ENCODE data around the gene MAP6. TPM values are rescaled to one million over a fixed set of nuclear protein-coding genes. Genes with fewer than 3 reads are reported as not detected.

MAP6 gene
- total RNA-seq, 1 donor from 2014 or later = 10.8 TPM

DNA sequence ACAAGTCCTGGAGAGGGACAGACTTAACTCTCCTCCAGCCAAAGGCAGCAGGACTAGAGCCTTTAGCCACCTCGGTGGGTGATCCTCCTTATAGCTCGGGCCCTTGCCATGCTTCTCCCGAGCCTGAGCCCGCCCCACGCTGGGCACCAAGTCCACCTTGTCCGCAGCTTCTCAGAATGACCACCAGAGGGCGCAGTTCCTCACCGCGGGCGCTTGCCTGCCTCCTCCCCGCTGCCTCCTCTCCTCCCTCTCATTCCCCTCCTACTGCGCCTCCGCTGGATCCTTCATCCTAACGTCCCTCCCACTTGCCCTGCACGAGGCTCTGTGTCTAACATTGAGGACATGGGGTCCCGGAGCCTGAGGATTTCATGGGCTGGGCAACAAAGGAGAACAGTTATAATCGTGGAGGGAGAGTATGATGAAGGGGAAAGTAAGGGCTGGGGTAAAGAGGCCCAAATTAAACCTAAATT lies 37.5 kb upstream of the MAP6 start:
- Histone ChIP-seq H3K27ac (no peak overlapping the region), H3K9me3 (no peaks in the 10 kb centered on the region), H3K4me3 (no peak overlapping the region), H3K27me3 (ENCODE audit: low read depth) (no peaks in the 10 kb centered on the region), H3K36me3 (no peaks in the 10 kb centered on the region), H3K4me1 (no peaks in the 10 kb centered on the region)
- intact Hi-C loops (cut with DNase I) = no loop called here
- ATAC-seq = peak; percentile 95 to 97
- DNase-seq = peak; percentile 84
- TF ChIP-seq, protein P1, sequence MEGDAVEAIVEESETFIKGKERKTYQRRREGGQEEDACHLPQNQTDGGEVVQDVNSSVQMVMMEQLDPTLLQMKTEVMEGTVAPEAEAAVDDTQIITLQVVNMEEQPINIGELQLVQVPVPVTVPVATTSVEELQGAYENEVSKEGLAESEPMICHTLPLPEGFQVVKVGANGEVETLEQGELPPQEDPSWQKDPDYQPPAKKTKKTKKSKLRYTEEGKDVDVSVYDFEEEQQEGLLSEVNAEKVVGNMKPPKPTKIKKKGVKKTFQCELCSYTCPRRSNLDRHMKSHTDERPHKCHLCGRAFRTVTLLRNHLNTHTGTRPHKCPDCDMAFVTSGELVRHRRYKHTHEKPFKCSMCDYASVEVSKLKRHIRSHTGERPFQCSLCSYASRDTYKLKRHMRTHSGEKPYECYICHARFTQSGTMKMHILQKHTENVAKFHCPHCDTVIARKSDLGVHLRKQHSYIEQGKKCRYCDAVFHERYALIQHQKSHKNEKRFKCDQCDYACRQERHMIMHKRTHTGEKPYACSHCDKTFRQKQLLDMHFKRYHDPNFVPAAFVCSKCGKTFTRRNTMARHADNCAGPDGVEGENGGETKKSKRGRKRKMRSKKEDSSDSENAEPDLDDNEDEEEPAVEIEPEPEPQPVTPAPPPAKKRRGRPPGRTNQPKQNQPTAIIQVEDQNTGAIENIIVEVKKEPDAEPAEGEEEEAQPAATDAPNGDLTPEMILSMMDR (IDR thresholded peaks at IDR 0.05) = peak; percentile 98

DNA sequence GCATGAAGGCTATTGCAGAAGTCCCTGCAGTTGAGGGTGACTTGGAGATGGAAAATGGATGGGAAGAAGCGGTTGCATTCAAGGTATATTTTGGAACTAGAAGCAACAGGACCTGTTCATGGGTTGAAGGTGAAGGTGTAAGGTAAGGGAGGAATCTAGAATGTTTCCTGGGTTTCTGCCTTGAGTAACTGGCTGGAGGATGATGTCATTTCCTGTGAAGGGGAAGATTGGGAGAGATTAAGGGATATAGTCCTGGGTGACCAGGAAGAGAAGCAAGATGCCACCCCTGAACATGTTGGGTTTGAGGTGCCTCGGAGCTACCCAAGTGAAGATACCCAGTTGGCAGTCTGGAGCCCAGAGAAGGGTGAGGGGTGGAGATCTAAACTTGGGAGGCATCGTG lies 36.7 kb upstream of the MAP6 start:
- DNase-seq = no peak
- Histone ChIP-seq H3K27ac (no peak overlapping the region), H3K36me3 (no peaks in the 10 kb centered on the region), H3K9me3 (no peaks in the 10 kb centered on the region), H3K4me1 (no peaks in the 10 kb centered on the region), H3K4me3 (no peak overlapping the region), H3K27me3 (ENCODE audit: low read depth) (no peaks in the 10 kb centered on the region)
- TF ChIP-seq, protein P1 (IDR thresholded peaks at IDR 0.05) = no peak
- intact Hi-C loops (cut with DNase I) = no loop called here
- no peak for ATAC-seq

DNA sequence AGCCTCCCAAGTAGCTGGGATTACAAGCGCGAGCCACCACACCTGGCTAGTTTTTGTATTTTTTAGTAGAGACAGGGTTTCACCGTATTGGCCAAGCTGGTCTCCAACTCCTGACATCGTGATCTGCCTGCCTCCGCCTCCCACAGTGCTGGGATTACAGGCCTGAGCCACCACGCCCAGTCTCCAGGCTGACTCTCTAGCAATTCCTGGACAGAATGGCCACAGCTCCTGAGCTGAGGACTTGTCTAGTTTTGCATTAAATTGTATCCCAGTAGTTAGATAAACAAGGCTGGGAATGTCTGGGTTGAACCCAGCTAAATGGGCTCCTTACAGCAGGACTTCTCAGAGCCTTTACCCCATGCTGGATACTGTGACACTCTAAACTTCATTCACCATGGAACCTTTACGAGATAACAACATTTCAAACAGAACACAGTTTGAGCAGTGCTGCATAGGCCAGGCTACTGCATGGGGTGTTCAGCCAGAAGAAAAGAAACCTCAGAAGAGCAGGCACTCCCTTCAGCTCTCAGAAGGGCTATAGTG lies 34.9 kb upstream of the MAP6 start:
- no peaks in the 10 kb centered on the region for H3K36me3 ChIP-seq
- intact Hi-C loops (cut with DNase I) = no loop called here
- H3K9me3 ChIP-seq = no peaks in the 10 kb centered on the region
- H3K27ac ChIP-seq = no peak overlapping the region
- TF ChIP-seq, protein P1 (IDR thresholded peaks at IDR 0.05) = no peak
- H3K4me3 ChIP-seq = no peak overlapping the region
- H3K4me1 ChIP-seq = no peaks in the 10 kb centered on the region
- ATAC-seq = no peak
- no peak for DNase-seq
- peaks cover 4% of the 10 kb centered on the region for H3K27me3 ChIP-seq (ENCODE audit: low read depth)

DNA sequence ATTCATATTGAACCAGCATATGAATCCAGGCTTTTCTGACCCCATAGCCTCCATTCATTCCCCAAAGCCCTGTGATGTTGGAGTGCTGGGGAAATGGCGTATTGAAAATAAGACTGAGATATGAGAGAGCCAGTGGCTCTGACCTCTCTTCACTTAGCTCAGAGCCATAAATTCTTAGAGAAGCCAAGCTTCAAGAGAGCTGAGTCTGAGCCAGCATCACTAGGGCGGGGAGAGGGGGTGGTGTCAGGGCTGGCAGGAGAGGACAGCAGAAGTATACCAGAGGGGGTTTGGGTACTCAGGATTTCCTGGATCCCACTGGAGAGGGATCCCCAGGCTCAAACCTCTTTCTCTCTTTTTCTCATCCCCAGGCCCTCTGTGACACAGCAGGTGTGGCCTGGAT lies 32.1 kb upstream of the MAP6 start:
- H3K27me3 ChIP-seq (ENCODE audit: low read depth) = peaks cover 4% of the 10 kb centered on the region
- H3K36me3 ChIP-seq = no peaks in the 10 kb centered on the region
- no peaks in the 10 kb centered on the region for H3K4me1 ChIP-seq
- ATAC-seq (no peak), DNase-seq (no peak)
- no peak overlapping the region for H3K27ac ChIP-seq
- intact Hi-C loops (cut with DNase I) = no loop called here
- TF ChIP-seq, protein P1 (IDR thresholded peaks at IDR 0.05) = no peak
- no peaks in the 10 kb centered on the region for H3K9me3 ChIP-seq
- H3K4me3 ChIP-seq = no peak overlapping the region

DNA sequence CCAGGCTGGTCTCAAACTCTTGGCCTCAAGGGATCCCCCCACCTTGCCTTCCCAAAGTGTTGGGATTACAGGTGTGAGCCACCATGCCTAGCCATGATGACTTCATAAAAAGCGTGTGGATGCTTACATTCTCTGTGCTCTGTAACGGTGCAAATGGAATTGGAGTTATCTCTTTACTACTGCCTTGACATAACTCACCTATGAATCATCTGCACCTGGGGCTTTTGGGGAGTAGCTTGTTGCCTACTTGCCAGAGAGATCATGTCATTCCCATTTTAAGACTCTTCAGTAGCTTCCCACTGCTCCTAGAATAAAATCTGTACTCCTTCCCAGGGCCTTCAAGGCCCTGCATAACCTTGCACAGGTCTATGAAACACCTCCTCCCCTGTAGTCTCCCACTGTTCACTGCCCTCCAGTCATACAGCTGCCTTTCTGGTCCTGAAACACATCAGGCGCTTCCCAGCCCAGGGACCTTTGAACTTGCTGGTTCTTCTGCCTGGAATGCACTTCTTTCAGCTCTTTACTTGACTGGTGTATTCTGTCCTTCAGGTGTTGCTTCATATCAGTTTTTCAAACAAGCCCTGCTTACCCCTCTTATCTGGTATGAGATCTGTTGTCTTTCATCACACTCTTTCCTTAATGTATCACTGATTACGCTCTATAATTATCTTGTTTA lies 29.2 kb upstream of the MAP6 start:
- Histone ChIP-seq H3K4me1 (no peaks in the 10 kb centered on the region), H3K9me3 (no peaks in the 10 kb centered on the region), H3K27me3 (ENCODE audit: low read depth) (peaks cover 4% of the 10 kb centered on the region), H3K4me3 (no peak overlapping the region), H3K36me3 (no peaks in the 10 kb centered on the region), H3K27ac (no peak overlapping the region)
- DNase-seq (no peak), ATAC-seq (no peak)
- intact Hi-C loops (cut with DNase I) = no loop called here
- TF ChIP-seq, protein P1 (IDR thresholded peaks at IDR 0.05) = no peak

Data from lower lobe of right lung (tissue), 2 donors.